Measurements from ENCODE around the gene P2RY8. TPM values are rescaled to one million over a fixed set of nuclear protein-coding genes. Genes with fewer than 3 reads are reported as not detected.

Gene P2RY8
- total RNA-seq, 1 donor from 2014 or later, result 2.5 TPM

DNA sequence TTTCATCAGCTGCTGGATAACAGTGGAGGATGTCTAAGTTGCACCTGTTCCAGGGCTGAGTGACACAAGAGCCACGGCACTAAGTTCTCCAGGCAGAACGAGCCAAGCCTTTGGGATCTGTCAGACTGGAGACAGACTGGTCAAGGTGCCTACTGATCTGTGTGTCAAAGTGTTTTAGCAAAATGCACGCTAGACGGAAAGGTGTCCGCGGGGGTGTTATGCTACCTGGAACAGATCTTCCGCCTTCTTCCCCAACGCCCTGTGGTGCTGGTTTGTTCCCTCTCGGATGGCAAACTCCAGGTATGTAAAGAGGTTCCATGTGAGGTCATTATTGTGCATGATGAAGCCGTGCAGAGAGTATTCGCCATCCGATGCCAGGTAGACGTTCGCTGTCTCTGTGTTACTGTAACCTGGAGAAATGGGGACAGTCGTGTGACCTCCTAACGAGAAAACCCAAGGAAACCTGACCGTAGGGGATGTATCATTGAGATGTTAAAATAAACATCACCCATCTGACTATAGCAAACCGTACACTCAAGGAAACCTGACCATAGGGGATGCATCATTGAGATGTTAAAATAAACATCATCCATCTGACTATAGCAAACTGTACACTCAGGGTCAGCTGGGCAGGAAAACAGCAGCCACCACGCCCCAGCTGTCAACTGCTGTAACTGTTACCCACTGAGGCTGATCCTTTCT, 115.4 kb downstream of the P2RY8 start:
- no peak for DNase-seq (ENCODE audit: low spot score)

DNA sequence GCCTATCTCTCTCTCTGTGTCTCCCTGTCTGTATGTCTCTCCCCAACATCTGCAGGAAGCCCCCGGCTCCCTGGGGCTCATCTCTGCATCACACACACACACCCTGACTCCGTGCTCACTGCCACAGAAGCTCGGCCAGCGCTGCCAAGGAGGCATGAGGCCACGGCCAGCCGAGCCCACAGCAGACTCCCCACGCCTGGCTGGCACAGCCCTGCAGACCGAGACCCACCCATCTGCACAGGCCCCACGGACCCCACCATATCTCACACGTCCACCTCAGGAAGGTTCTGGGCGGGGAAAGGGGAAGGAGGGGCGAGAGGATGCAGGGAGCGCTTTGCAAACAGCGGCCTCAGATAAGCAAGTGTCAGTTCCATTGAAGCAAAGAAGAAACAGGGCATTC, 116.6 kb downstream of the P2RY8 start:
- peak; percentile 72 for DNase-seq (ENCODE audit: low spot score)

DNA sequence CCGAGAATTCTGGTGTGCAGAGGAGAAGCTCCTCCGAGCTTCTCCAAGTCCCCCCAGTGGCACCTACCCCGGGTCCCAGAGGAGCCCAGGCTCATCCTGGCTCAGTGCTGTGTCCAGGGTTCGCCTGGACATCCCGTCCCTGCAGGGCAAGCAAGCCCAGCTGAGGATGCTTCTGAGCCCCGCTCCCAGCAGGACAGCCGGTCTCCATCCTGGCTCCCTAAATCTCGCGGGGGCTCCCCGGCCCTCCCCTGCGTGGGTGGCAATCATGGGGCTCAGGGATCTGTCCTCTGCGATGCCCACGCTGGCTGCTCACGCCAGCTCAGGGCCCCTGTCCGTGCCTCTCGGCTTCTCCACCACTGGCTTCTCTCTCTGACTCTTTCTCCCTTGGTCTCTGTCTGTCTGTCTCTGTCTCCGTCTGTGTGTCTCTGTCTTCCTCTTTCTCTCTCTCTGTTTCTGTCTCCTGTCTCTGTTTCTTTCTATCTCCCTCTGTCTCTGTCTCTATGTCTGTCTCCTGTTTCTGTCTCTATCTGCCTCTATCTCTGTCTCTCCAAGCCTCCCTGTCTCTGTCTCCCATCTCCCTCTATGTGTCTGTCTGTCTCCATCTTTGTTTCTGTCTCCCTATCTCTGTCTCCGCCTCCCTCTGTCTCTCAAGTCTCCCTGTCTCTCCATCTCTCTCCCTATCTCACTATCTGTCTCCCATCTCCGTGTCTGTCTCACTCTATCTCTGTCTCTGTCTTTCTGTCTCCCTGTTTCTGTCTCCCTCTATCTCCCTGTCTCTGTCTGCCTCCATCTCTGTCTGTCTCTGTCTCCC, 117.2 kb downstream of the P2RY8 start:
- peak; percentile 64 for DNase-seq (ENCODE audit: low spot score)

DNA sequence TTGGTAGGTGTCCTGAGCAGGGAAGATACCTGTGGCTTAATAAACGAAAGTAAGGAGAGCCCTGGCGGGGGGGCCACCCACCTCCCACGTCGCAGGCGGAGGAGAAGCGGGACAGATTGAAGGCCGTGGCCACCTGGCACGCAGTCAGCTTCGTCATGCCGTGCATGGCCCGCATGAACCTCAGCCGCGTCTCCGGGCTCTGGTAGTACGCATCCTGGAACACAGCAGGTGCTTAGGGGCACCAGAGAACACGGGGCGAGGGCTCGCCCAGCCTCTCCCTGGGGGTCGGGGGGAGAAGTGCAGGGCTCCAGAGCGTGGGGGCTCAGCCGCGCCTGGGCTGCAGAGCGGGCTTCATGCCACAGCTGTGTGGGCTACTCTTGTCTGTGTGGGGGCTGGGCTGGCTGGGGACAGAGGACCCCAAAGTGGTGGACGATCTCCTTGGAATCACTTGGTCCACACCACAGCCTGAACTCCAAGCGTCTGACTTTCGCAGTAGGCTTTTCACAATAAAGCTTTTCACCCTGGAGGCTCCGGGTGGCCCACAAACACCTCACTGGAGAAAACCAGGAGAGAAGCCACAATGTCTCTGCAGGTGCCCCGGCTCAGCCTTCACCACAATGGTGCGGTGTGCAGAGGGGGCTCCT, 118.0 kb downstream of the P2RY8 start:
- DNase-seq (ENCODE audit: low spot score), result peak; percentile 76

DNA sequence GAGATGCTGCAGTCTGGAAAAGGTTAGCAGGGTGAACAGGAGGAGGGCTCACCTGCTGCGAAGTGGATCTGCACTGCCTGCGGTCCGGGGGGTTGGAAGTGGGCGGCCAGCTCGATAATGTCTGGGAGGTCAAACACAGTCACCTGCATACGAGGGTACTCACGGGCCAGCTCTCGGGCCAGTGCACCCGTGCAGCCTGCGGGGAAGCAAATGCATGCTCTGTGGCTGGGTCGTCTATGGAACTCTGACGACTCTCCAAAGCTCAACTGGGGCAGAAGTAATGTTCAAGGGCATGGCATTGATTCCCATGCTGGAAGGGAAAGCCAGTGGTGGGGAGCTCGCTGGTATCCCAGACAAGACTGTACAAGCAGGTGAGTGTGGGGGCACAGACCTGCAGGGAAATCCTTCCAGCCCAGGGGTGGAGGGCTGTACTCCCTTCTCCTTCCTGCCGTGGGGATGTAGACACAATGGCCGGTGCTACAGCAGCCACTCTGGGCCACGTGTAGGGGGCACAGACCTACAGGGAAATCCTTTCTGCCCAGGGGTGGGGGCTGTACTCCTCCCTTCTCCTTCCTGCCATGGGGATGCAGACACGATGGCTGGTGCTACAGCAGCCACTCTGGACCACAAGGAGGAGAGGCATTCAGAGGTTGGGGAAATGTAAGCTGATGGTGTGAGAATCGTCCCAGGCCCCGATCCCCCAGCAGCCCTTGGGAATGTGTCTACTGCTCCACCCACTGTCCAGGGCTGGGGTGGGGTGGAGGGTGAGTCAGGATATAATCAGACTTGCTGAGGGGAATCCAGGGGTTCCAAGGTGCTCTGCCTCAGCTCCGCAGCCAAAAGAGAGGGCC, 118.8 kb downstream of the P2RY8 start:
- DNase-seq (ENCODE audit: low spot score), result peak; percentile 65

DNA sequence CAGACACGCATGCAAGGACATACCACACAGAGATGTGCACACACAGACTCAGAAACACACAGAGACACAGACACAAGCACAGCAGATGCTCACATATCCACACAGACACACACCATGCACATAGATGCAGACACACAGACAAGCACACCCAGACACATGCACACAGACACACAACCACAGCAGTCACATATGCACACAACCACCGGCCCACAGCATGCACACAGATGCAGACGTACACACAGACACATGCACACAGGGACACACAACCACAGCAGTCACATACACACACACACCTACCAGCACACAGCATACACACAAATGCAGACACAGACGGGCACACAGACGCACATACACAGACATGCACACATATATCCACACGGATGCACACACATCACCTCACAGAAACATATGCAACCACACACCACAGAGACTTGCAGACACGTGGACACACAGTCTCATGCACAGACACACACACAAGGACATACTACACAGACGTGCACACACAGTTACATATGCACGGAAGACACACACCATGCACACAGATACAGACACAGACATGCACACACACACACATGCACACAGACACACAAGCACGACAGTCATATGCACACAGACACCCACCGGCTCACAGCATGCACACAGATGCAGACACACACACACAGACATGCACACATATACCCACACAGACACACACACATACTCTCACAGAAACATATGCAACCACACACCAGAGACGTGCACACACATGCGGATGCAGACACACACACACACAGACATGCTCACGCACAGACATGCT, 119.8 kb downstream of the P2RY8 start:
- peak; percentile 24 for DNase-seq (ENCODE audit: low spot score)

DNA sequence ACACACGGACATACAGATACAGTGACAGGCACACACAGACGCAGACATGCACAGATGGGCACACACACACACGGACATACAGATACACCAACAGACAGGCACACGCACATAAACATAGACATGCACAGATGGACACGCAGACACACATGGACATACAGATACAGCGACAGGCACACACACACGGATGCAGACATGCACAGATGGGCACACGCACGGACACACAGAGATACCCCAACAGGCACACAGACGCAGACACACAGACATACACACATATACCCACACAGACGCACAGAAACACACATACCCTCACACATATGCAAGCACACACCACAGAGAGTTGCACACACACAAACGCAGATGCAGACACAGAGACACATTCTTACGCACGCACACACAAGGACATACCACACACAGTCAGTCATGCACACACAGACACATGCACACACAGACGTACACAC, 120.6 kb downstream of the P2RY8 start:
- DNase-seq (ENCODE audit: low spot score), result peak; percentile 33

Other genes with a start within 250 kb of the P2RY8 start
- gene IL3RA, start 200.4 kb downstream of the P2RY8 start, total RNA-seq, result 13.3 TPM
- gene SLC25A6, start 145.1 kb downstream of the P2RY8 start, total RNA-seq, result 331 TPM
- gene ASMTL, start 84.3 kb downstream of the P2RY8 start, total RNA-seq, result 20.8 TPM
- gene AKAP17A, start 54.4 kb upstream of the P2RY8 start, total RNA-seq, result 31.4 TPM
- not detected for gene ASMT, start 77.9 kb upstream of the P2RY8 start, total RNA-seq

Data from mesenteric fat pad (tissue), 1 donor.